H1 (cell line): ENCODE measurements around the gene SEMA4F. TPM values are rescaled to one million over a fixed set of nuclear protein-coding genes. Genes with fewer than 3 reads are reported as not detected.

Experiments used
- CTCF ChIA-PET: fragments of 300-600 bp; sonication (Branson Sonifier 250); formaldehyde crosslinking; loops from one replicate; lab custom pipeline; 2021; ENCODE audit not compliant: partially characterized antibody; lab: Charles Lee
- POLR2A ChIA-PET: fragments of 300-600 bp; sonication (Branson Sonifier 250); formaldehyde crosslinking; loops from one replicate; lab custom pipeline; 2021; ENCODE audit warnings: inconsistent platforms; ENCODE audit not compliant: partially characterized antibody; lab: Charles Lee
- DNase-seq, 2 experiments: peaks; one replicate each; pipeline versions ENCODE4 v3.0.0 to v3.0.0-alpha.2; 2010 to 2022; ENCODE audit warnings: low spot score in 2 of 2, low read depth in 1 of 2, mixed read lengths in 1 of 2
- FAIRE-seq: peaks from 2 replicates; lab custom pipeline; 2011; peaks lifted over from hg19 to GRCh38; lab: Jason Lieb, UNC
- H2AFZ ChIP-seq: 2 replicates; pipeline ENCODE4 v1.8.1; 2012; ENCODE audit warnings: low read length, inconsistent platforms
- H2AK5ac ChIP-seq: 2 replicates; pipeline ENCODE4 v1.6.1; 2013; ENCODE audit warnings: low read depth, low read length
- H2BK120ac ChIP-seq: replicated peaks from 2 replicates; pipeline ENCODE3; 2013; ENCODE audit warnings: low read depth, low read length, inconsistent platforms
- H2BK12ac ChIP-seq: 2 replicates; pipeline ENCODE4 v1.6.1; 2013; ENCODE audit warnings: low read depth, low read length
- H2BK15ac ChIP-seq: 2 replicates; pipeline ENCODE4 v1.6.1; 2013; ENCODE audit warnings: low read length
- H2BK20ac ChIP-seq: 2 replicates; pipeline ENCODE4 v1.6.1; 2013; ENCODE audit warnings: low read length
- H2BK5ac ChIP-seq: 2 replicates; pipeline ENCODE4 v1.6.1; 2013; ENCODE audit warnings: low read depth, low read length
- H3K14ac ChIP-seq: 2 replicates; pipeline ENCODE4 v1.6.1; 2013; ENCODE audit warnings: inconsistent platforms; ENCODE audit not compliant: insufficient read length
- H3K18ac ChIP-seq: 2 replicates; pipeline ENCODE4 v1.6.1; 2013; ENCODE audit warnings: low read length; ENCODE audit errors: extremely low read depth
- H3K23ac ChIP-seq: 2 replicates; pipeline ENCODE4 v1.6.1; 2013; ENCODE audit warnings: inconsistent platforms; ENCODE audit not compliant: insufficient read length
- H3K23me2 ChIP-seq: 2 replicates; pipeline ENCODE4 v1.6.1; 2013; ENCODE audit warnings: low read depth, low read length
- H3K27ac ChIP-seq: 2 replicates; pipeline ENCODE4 v1.6.1; 2011; ENCODE audit warnings: low read depth, low read length, inconsistent platforms
- H3K27me3 ChIP-seq, 4 experiments: replicated peaks in 1 of 4; 1 replicate in 1 of 4; 2 replicates in 3 of 4; pipeline versions ENCODE4 v1.6.1 to v1.8.1; 2011 to 2013; ENCODE audit warnings: low read length in 3 of 4, mild to moderate bottlenecking in 3 of 4, inconsistent platforms in 2 of 4, mixed read lengths in 2 of 4, moderate library complexity in 1 of 4; ENCODE audit not compliant: control insufficient read depth in 3 of 4, insufficient read depth in 3 of 4; ENCODE audit errors: extremely low read depth in 1 of 4
- H3K36me3 ChIP-seq, 4 experiments: 2 replicates each; pipeline versions ENCODE4 v1.6.1 to v1.8.1; 2011 to 2013; ENCODE audit warnings: mild to moderate bottlenecking in 4 of 4, low read length in 3 of 4, moderate library complexity in 2 of 4, control low read depth in 1 of 4, inconsistent platforms in 1 of 4; ENCODE audit not compliant: insufficient read depth in 4 of 4, control insufficient read depth in 2 of 4
- H3K4ac ChIP-seq: replicated peaks from 2 replicates; pipeline ENCODE3; 2013; ENCODE audit warnings: low read length, low read depth, mixed read lengths, inconsistent platforms; ENCODE audit not compliant: insufficient read length
- H3K4me1 ChIP-seq, 4 experiments: replicated peaks in 1 of 4; 1 replicate in 1 of 4; 2 replicates in 3 of 4; pipeline versions ENCODE4 v1.6.1 to v1.8.1; 2011 to 2013; ENCODE audit warnings: low read length in 3 of 4, inconsistent platforms in 2 of 4, mixed read lengths in 1 of 4; ENCODE audit not compliant: insufficient read depth in 4 of 4, control insufficient read depth in 3 of 4
- H3K4me2 ChIP-seq, 2 experiments: 2 replicates each; pipeline versions ENCODE4 v1.6.1 to v1.8.1; 2011 to 2013; ENCODE audit warnings: low read depth in 2 of 2, low read length in 2 of 2, control low read depth in 1 of 2, inconsistent platforms in 1 of 2, mild to moderate bottlenecking in 1 of 2; ENCODE audit not compliant: insufficient read depth in 1 of 2
- H3K4me3 ChIP-seq, 4 experiments: fragments of 200-600, 300-600 bp in 1 of 4; sonication (generic), shearing (Covaris generic), sonication (Bioruptor Twin) in 1 of 4; 2 replicates each; pipeline versions ENCODE4 v1.5.1 to v1.8.1; 2011 to 2016; ENCODE audit warnings: low read length in 4 of 4, low read depth in 3 of 4, control low read depth in 2 of 4, inconsistent platforms in 2 of 4, mild to moderate bottlenecking in 2 of 4, mixed read lengths in 1 of 4, moderate library complexity in 1 of 4; ENCODE audit not compliant: insufficient read depth in 2 of 4; ENCODE audit errors: extremely low read depth in 1 of 4
- H3K56ac ChIP-seq: replicated peaks from 2 replicates; pipeline ENCODE3; 2013; ENCODE audit warnings: low read depth, mild to moderate bottlenecking, mixed read lengths, low read length, inconsistent platforms; ENCODE audit not compliant: insufficient read length
- H3K79me1 ChIP-seq: 2 replicates; pipeline ENCODE4 v1.6.1; 2013; ENCODE audit warnings: low read depth, low read length, control low read depth
- H3K79me2 ChIP-seq, 2 experiments: 2 replicates each; pipeline versions ENCODE4 v1.6.1 to v1.8.1; 2012 to 2013; ENCODE audit warnings: low read length in 2 of 2, mild to moderate bottlenecking in 2 of 2, inconsistent platforms in 1 of 2; ENCODE audit not compliant: insufficient read depth in 2 of 2, control insufficient read depth in 1 of 2
- H3K9ac ChIP-seq, 4 experiments: replicated peaks in 1 of 4; 1 replicate in 1 of 4; 2 replicates in 3 of 4; pipeline versions ENCODE4 v1.6.1 to v1.8.1; 2011 to 2013; ENCODE audit warnings: low read depth in 3 of 4, low read length in 3 of 4, control low read depth in 2 of 4, mild to moderate bottlenecking in 2 of 4, moderate library complexity in 2 of 4, inconsistent platforms in 1 of 4; ENCODE audit errors: extremely low read depth in 1 of 4
- H3K9me3 ChIP-seq, 2 experiments: 2 replicates each; pipeline versions ENCODE4 v1.6.1 to v1.8.1; 2012 to 2013; ENCODE audit warnings: mild to moderate bottlenecking in 2 of 2, moderate library complexity in 2 of 2, control low read depth in 1 of 2, inconsistent platforms in 1 of 2, low read depth in 1 of 2, low read length in 1 of 2, mixed read lengths in 1 of 2; ENCODE audit not compliant: insufficient read depth in 2 of 2
- H4K20me1 ChIP-seq, 2 experiments: replicated peaks in 1 of 2; 2 replicates each; pipeline versions ENCODE3 to v1.8.1; 2011 to 2013; ENCODE audit warnings: inconsistent platforms in 2 of 2, low read length in 2 of 2, mild to moderate bottlenecking in 1 of 2; ENCODE audit not compliant: insufficient read depth in 2 of 2, control insufficient read depth in 1 of 2
- H4K5ac ChIP-seq: 2 replicates; pipeline ENCODE4 v1.6.1; 2013; ENCODE audit warnings: low read length, low read depth, mixed read lengths, inconsistent platforms; ENCODE audit not compliant: insufficient read length
- H4K8ac ChIP-seq: 2 replicates; pipeline ENCODE4 v1.8.0; 2013; ENCODE audit warnings: mild to moderate bottlenecking, moderate library complexity, low read length, inconsistent platforms; ENCODE audit not compliant: insufficient read depth; ENCODE audit errors: extremely low read depth
- H4K91ac ChIP-seq: replicated peaks from 2 replicates; pipeline ENCODE3; 2013; ENCODE audit warnings: low read length, mixed read lengths, inconsistent platforms; ENCODE audit not compliant: insufficient read length
- CHD1 ChIP-seq: IDR thresholded peaks from 2 replicates; pipeline ENCODE4 v1.6.1; 2012; ENCODE audit warnings: low read depth, low read length, improper control_type of control experiment
- KDM1A ChIP-seq: fragments of 200-600, 300-600 bp; sonication (generic); IDR thresholded peaks from 2 replicates; pipeline ENCODE4 v1.7.1; 2016; ENCODE audit warnings: mild to moderate bottlenecking, low read length, borderline replicate concordance
- SIRT6 ChIP-seq: IDR thresholded peaks from one replicate; pipeline ENCODE4 v1.7.1; 2012; ENCODE audit warnings: low read length, inconsistent platforms
- WGBS, 2 experiments: shearing (Covaris generic) in 1 of 2; methylation state at CpG; one replicate each; pipeline versions ENCODE4 v1.1.6 to v1.1.7; 2013 to 2015; ENCODE audit warnings: low lambda C conversion rate in 2 of 2, mixed read lengths in 2 of 2, inconsistent platforms in 1 of 2, low coverage in 1 of 2, missing lambda C conversion rate in 1 of 2; ENCODE audit not compliant: insufficient replicate concordance in 2 of 2, insufficient coverage in 1 of 2, insufficient read length in 1 of 2; ENCODE audit errors: extremely low coverage in 1 of 2, missing lambda C conversion rate in 1 of 2; 5-methylcytosine and 5-hydroxymethylcytosine counted together
- polyA plus RNA-seq, 7 experiments: library from polyadenylated mRNA; depleted of rRNA in 3 of 7; stranded (reverse) in 5 of 7; unstranded in 2 of 7; fragments of >200 nt in 5 of 7; fragments of 200-250 nt in 2 of 7; gene quantifications; 1 replicate in 5 of 7; 2 replicates in 1 of 7; 4 replicates in 1 of 7; pipeline versions ENCODE4 v1.2.1 to v1.2.3, GENCODE V29; 2011 to 2013; ENCODE audit warnings: missing spikeins in 2 of 7, mixed read lengths in 2 of 7
- total RNA-seq: library from RNA; stranded (reverse); fragmentation: NEBNext Ultra II Directional; extraction: Animal tissue kit (Norgen Biotek cat#: 25700); gene quantifications from 2 replicates; pipeline ENCODE4 v1.2.1, GENCODE V29; 2021

SEMA4F gene
- total and polyA plus RNA-seq, 2 of the 8 experiments (the other 6 are each of a cell fraction or from before 2014, with no cell fraction given) = 3.3 to 3.4 TPM

DNA sequence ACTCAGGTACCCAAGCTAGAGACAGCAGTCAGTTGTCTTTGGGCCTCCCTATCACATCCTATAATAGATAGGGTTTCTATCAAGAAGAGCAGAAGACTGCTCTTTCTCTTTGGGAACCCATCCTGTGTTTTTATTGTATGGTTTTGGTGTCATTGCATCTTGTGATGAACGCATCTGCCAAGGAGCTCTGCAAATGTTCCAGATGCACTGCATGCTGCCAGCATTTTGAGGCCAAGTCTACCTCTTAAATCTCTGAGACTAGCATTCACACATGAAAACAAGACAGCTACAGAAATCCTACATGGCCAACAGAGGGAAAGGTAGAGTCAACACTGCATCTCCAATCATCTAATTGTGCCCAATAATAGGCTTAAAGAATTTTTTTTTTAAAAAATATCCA, 14.0 kb downstream of the SEMA4F start:
- Histone ChIP-seq H3K79me1 (no peaks in the 10 kb centered on the region), H3K9ac (no peak overlapping the region), H2BK12ac (no peak overlapping the region), H3K79me2 (no peaks in the 10 kb centered on the region)
- no peak for TF ChIP-seq CHD1
- TF ChIP-seq SIRT6 = no peak
- no peak for TF ChIP-seq KDM1A
- TF ChIP-seq, all 59 proteins: peak for 0
- 86% methylated on average over 1 of the region's 1 CpG; no CpG with 5 or more reads in 1 of the 2 experiments for WGBS, 2 experiments
- CTCF ChIA-PET = interaction anchor here (0.7 to 1.4 kb wide), 6 partner anchors 8 to 941 kb away, joined by 3 to 5 read pairs (median 4); no protein-coding TSS in a partner anchor
- DNase-seq (no peak), FAIRE-seq (no peak)
- Histone ChIP-seq H3K4me3 (no peak overlapping the region), H3K23ac (no peak overlapping the region), H4K20me1 (peaks cover 0 to 2% of the 10 kb centered on the region in 2 experiments), H2BK15ac (no peak overlapping the region), H4K5ac (no peak overlapping the region), H2BK20ac (no peak overlapping the region), H3K4me2 (no peak overlapping the region), H4K8ac (no peak overlapping the region), H4K91ac (no peak overlapping the region), H3K23me2 (no peaks in the 10 kb centered on the region), H3K4me1 (no peaks in the 10 kb centered on the region), H3K27me3 (no peaks in the 10 kb centered on the region), H3K9me3 (no peaks in the 10 kb centered on the region), H2AFZ (no peak overlapping the region), H3K4ac (no peak overlapping the region), H3K56ac (no peak overlapping the region), H2BK5ac (no peak overlapping the region), H3K18ac (no peak overlapping the region), H2BK120ac (no peak overlapping the region), H3K27ac (no peak overlapping the region), H3K14ac (no peak overlapping the region), H3K36me3 (no peaks in the 10 kb centered on the region; a peak in 1 of 8 replicates), H2AK5ac (no peak overlapping the region)
- POLR2A ChIA-PET = no interaction called here
